Body of pancreas (tissue), 4 donors: ENCODE results near the gene RASSF10.

Source experiments
- CTCF ChIP-seq, 7 experiments: fragments of 450-650 bp in 4 of 7; fragments of 200-600 bp in 3 of 7; sonication (generic) in 3 of 7; IDR thresholded peaks; one replicate each; pipeline ENCODE4 v1.5.1; 2016 to 2019; ENCODE audit warnings: antibody characterized with exemption in 7 of 7
- POLR2A ChIP-seq, 3 donors: fragments of 450-650 bp; IDR thresholded peaks; one replicate each; pipeline ENCODE4 v1.6.1; 2016; ENCODE audit warnings: antibody characterized with exemption in 3 of 3, mild to moderate bottlenecking in 2 of 3

- TF ChIP-seq CTCF (IDR thresholded peaks at IDR 0.05) (no peak), POLR2A (IDR thresholded peaks at IDR 0.05) (no peak)
Measured at GRCh38 chr11:13028322-13028721, 19.2 kb downstream of the RASSF10 start.
